HG02870 (cell line): ENCODE data around the gene AOX1.
"Not testable (repeated sequence)": the region's sequence is repeated elsewhere in the genome, so short reads cannot be mapped to it uniquely, and the experiment has no call there.

Experiments used
- ATAC-seq: cut with Tn5 transposase; IDR thresholded peaks from one replicate; pipeline ENCODE4 v1.9.1; 2021; ENCODE audit warnings: mild to moderate bottlenecking, moderate library complexity; ENCODE audit not compliant: unreplicated experiment

Gene AOX1

GRCh38 chr2:200698217-200698616 is 112.4 kb downstream of the AOX1 start:
- ATAC-seq, result no peak

GRCh38 chr2:200699310-200699709 is 113.5 kb downstream of the AOX1 start:
- no peak for ATAC-seq

GRCh38 chr2:200700856-200701255 is 115.0 kb downstream of the AOX1 start:
- no peak for ATAC-seq

GRCh38 chr2:200702044-200702443 is 116.2 kb downstream of the AOX1 start:
- no peak for ATAC-seq

GRCh38 chr2:200702646-200703118 is 116.9 kb downstream of the AOX1 start:
- no peak for ATAC-seq

- no peak for ATAC-seq
Observed at GRCh38 chr2:200703127-200703925, 117.5 kb downstream of the AOX1 start.

- ATAC-seq, result no peak
Observed at GRCh38 chr2:200703926-200704637, 118.3 kb downstream of the AOX1 start.

- no peak for ATAC-seq
Observed at GRCh38 chr2:200705305-200706041, 119.7 kb downstream of the AOX1 start.

GRCh38 chr2:200708943-200709342 is 123.1 kb downstream of the AOX1 start:
- no peak for ATAC-seq

- peak; percentile 100 for ATAC-seq
Observed at GRCh38 chr2:200713003-200713703, 127.3 kb downstream of the AOX1 start.

- no peak for ATAC-seq
Observed at GRCh38 chr2:200713704-200714064, 127.9 kb downstream of the AOX1 start.

GRCh38 chr2:200715014-200715413 is 129.2 kb downstream of the AOX1 start:
- not testable (repeated sequence) for ATAC-seq

- ATAC-seq, result no peak
Observed at GRCh38 chr2:200716386-200716785, 130.6 kb downstream of the AOX1 start.
